Testis (tissue), 3 donors: ENCODE measurements around the gene EDN2. TPM values are rescaled to one million over a fixed set of nuclear protein-coding genes. Genes with fewer than 3 reads are reported as not detected.

ENCODE experiments used
- DNase-seq: peaks from one replicate; pipeline ENCODE4 v3.0.0-alpha.2; 2019
- H3K27ac ChIP-seq, 2 donors: fragments of 200-600 bp; sonication (generic); one replicate each; pipeline ENCODE4 v1.5.1; 2019
- H3K27me3 ChIP-seq: fragments of 200-600 bp; sonication (generic); one replicate; pipeline ENCODE4 v1.5.1; 2019
- H3K36me3 ChIP-seq: fragments of 200-600 bp; sonication (generic); one replicate; pipeline ENCODE4 v1.5.1; 2017; ENCODE audit warnings: low read depth; ENCODE audit errors: missing control alignments
- H3K4me1 ChIP-seq: fragments of 200-600 bp; sonication (generic); one replicate; pipeline ENCODE4 v1.5.1; 2019
- H3K4me3 ChIP-seq, 2 donors: fragments of 200-600 bp; sonication (generic); one replicate each; pipeline ENCODE4 v1.5.1; 2017 to 2019
- H3K9me3 ChIP-seq: fragments of 200-600 bp; sonication (generic); one replicate; pipeline ENCODE4 v1.5.1; 2017
- CTCF ChIP-seq, 3 experiments: fragments of 450-650 bp in 2 of 3; fragments of 200-600 bp in 1 of 3; sonication (generic) in 1 of 3; IDR thresholded peaks; one replicate each; pipeline ENCODE4 v1.5.1; 2016 to 2019; ENCODE audit warnings: antibody characterized with exemption in 3 of 3, mild to moderate bottlenecking in 2 of 3, moderate library complexity in 1 of 3
- POLR2A ChIP-seq: fragments of 450-650 bp; IDR thresholded peaks from one replicate; pipeline ENCODE4 v1.6.1; 2017; ENCODE audit warnings: antibody characterized with exemption, mild to moderate bottlenecking, moderate library complexity
- WGBS, 2 donors: methylation state at CpG; one replicate each; pipeline ENCODE4 v1.1.5; 2018; 5-methylcytosine and 5-hydroxymethylcytosine counted together
- intact Hi-C: fragments of 100-400 bp; cut with DNase I; formaldehyde crosslinking; loops from one replicate; pipeline ENCODE4 v1.15.1; 2023; ENCODE audit warnings: low total_unique reads
- polyA plus RNA-seq: library from polyadenylated mRNA; stranded (reverse); fragments of 350-450 nt; fragmentation: Illumina TruSeq; extraction: RNeasy Lipid Tissue Mini Kit (QIAGEN cat#74804); gene quantifications from one replicate; pipeline ENCODE4 v1.2.3, GENCODE V29; 2014; ENCODE audit warnings: low read depth, low replicate concordance; ENCODE audit not compliant: insufficient read depth
- total RNA-seq, 2 donors: library from RNA; depleted of rRNA; stranded (reverse); fragments of >200 nt; gene quantifications; one replicate each; pipeline ENCODE4 v1.2.3, GENCODE V29; 2016

Gene EDN2
- total and polyA plus RNA-seq, 3 donors from 2014 or later: not detected

- Histone ChIP-seq H3K36me3 (no peaks in the 10 kb centered on the region), H3K27me3 (no peaks in the 10 kb centered on the region), H3K4me1 (peaks cover 41% of the 10 kb centered on the region), H3K4me3 (no peak overlapping the region), H3K9me3 (no peaks in the 10 kb centered on the region), H3K27ac (peak overlapping the region in 1 of 2 donors; percentile 14)
- intact Hi-C loops: no loop called here
- 75 to 90% methylated on average over 3 of the region's 3 CpGs for WGBS, 2 donors
- no peak for TF ChIP-seq CTCF (IDR thresholded peaks at IDR 0.05)
- DNase-seq: no peak
Measured at GRCh38 chr1:41479808-41480160, 4.7 kb downstream of the EDN2 start.

GRCh38 chr1:41479000-41479807 is 5.3 kb downstream of the EDN2 start:
- intact Hi-C loops: no loop called here
- Histone ChIP-seq H3K36me3 (no peaks in the 10 kb centered on the region), H3K4me1 (peaks cover 41% of the 10 kb centered on the region), H3K4me3 (no peak overlapping the region), H3K27ac (peak overlapping the region in 1 of 2 donors; percentile 14), H3K27me3 (no peaks in the 10 kb centered on the region), H3K9me3 (no peaks in the 10 kb centered on the region)
- peak; percentile 90 for DNase-seq
- no peak for TF ChIP-seq POLR2A
- TF ChIP-seq CTCF (IDR thresholded peaks at IDR 0.05): no peak
- 43 to 59% methylated on average over 15 to 19 of the region's 19 CpGs for WGBS, 2 donors

GRCh38 chr1:41478118-41478748 is 6.2 kb downstream of the EDN2 start:
- Histone ChIP-seq H3K27ac (no peak overlapping the region), H3K27me3 (no peaks in the 10 kb centered on the region), H3K9me3 (no peaks in the 10 kb centered on the region), H3K36me3 (no peaks in the 10 kb centered on the region), H3K4me3 (no peak overlapping the region), H3K4me1 (peaks cover 41% of the 10 kb centered on the region)
- WGBS, 2 donors: 75 to 78% methylated on average over 11 to 12 of the region's 12 CpGs
- TF ChIP-seq POLR2A (no peak), CTCF (IDR thresholded peaks at IDR 0.05) (no peak)
- intact Hi-C loops: no loop called here
- no peak for DNase-seq

GRCh38 chr1:41476807-41477361 is 7.6 kb downstream of the EDN2 start:
- H3K9me3 ChIP-seq: no peaks in the 10 kb centered on the region
- H3K4me1 ChIP-seq: peaks cover 41% of the 10 kb centered on the region
- no peak for DNase-seq
- intact Hi-C loops: no loop called here
- H3K4me3 ChIP-seq: no peak overlapping the region
- no peaks in the 10 kb centered on the region for H3K27me3 ChIP-seq
- TF ChIP-seq CTCF (IDR thresholded peaks at IDR 0.05) (no peak), POLR2A (no peak)
- no peaks in the 10 kb centered on the region for H3K36me3 ChIP-seq
- no peak overlapping the region for H3K27ac ChIP-seq
- WGBS, 2 donors: 75 to 80% methylated on average over 10 to 11 of the region's 11 CpGs
